H9 (cell line): ENCODE results near the gene HHLA2. TPM values are rescaled to one million over a fixed set of nuclear protein-coding genes. Genes with fewer than 3 reads are reported as not detected.

Experiments used
- DNase-seq: peaks from one replicate; pipeline ENCODE4 v3.0.0-alpha.2; 2017
- H2AFZ ChIP-seq: one replicate; pipeline ENCODE4 v1.6.1; 2013; ENCODE audit warnings: mild to moderate bottlenecking, low read length, control low read depth, moderate library complexity
- H2AK5ac ChIP-seq: 2 replicates; pipeline ENCODE4 v1.6.1; 2013; ENCODE audit warnings: low read length, control low read depth, mixed read lengths; ENCODE audit not compliant: insufficient read length
- H2BK120ac ChIP-seq: one replicate; pipeline ENCODE4 v1.6.1; 2013; ENCODE audit warnings: low read depth, mild to moderate bottlenecking, low read length, control low read depth, inconsistent platforms; ENCODE audit not compliant: poor library complexity, severe bottlenecking
- H2BK12ac ChIP-seq: 2 replicates; pipeline ENCODE4 v1.6.1; 2013; ENCODE audit warnings: low read length, control low read depth, mixed read lengths, low read depth; ENCODE audit not compliant: insufficient read length
- H2BK15ac ChIP-seq: 2 replicates; pipeline ENCODE4 v1.6.1; 2013; ENCODE audit warnings: low read depth, low read length, control low read depth
- H2BK20ac ChIP-seq: one replicate; pipeline ENCODE4 v1.6.1; 2013; ENCODE audit warnings: low read depth, mild to moderate bottlenecking, low read length, control low read depth, inconsistent platforms; ENCODE audit not compliant: poor library complexity, severe bottlenecking
- H2BK5ac ChIP-seq: 2 replicates; pipeline ENCODE4 v1.6.1; 2013; ENCODE audit warnings: low read length, control low read depth, mixed read lengths; ENCODE audit not compliant: insufficient read length
- H3K14ac ChIP-seq: 2 replicates; pipeline ENCODE4 v1.6.1; 2013; ENCODE audit warnings: low read length, control low read depth; ENCODE audit not compliant: insufficient read depth
- H3K18ac ChIP-seq: 2 replicates; pipeline ENCODE4 v1.6.1; 2013; ENCODE audit warnings: low read depth, mild to moderate bottlenecking, mixed read lengths, low read length, control low read depth; ENCODE audit not compliant: insufficient read length
- H3K23ac ChIP-seq: 2 replicates; pipeline ENCODE4 v1.6.1; 2013; ENCODE audit warnings: low read length, control low read depth, mixed read lengths, low read depth; ENCODE audit not compliant: insufficient read length
- H3K23me2 ChIP-seq: 2 replicates; pipeline ENCODE4 v1.6.1; 2013; ENCODE audit warnings: low read depth, mild to moderate bottlenecking, mixed read lengths, low read length, control low read depth; ENCODE audit not compliant: insufficient read length, poor library complexity, severe bottlenecking
- H3K27ac ChIP-seq: 2 replicates; pipeline ENCODE4 v1.5.1; 2013; ENCODE audit warnings: low read length, control low read depth, mixed read lengths, low read depth; ENCODE audit not compliant: insufficient read length
- H3K27me3 ChIP-seq: 2 replicates; pipeline ENCODE4 v1.6.1; 2013; ENCODE audit warnings: low read length, control low read depth, inconsistent platforms; ENCODE audit not compliant: insufficient read depth
- H3K4ac ChIP-seq: 2 replicates; pipeline ENCODE4 v1.6.1; 2013; ENCODE audit warnings: low read depth, mild to moderate bottlenecking, control low read depth, inconsistent platforms, low read length, moderate library complexity
- H3K4me1 ChIP-seq: 2 replicates; pipeline ENCODE4 v1.6.1; 2013; ENCODE audit warnings: low read length, control low read depth, inconsistent platforms; ENCODE audit not compliant: insufficient read depth
- H3K4me2 ChIP-seq: 2 replicates; pipeline ENCODE4 v1.6.1; 2013; ENCODE audit warnings: low read length, control low read depth, mixed read lengths; ENCODE audit not compliant: insufficient read length, insufficient read depth
- H3K56ac ChIP-seq: 2 replicates; pipeline ENCODE4 v1.6.1; 2013; ENCODE audit warnings: low read depth, mild to moderate bottlenecking, mixed read lengths, low read length, control low read depth; ENCODE audit not compliant: insufficient read length
- H3K79me1 ChIP-seq: 2 replicates; pipeline ENCODE4 v1.6.1; 2013; ENCODE audit warnings: low read depth, mild to moderate bottlenecking, moderate library complexity, low read length, control low read depth, inconsistent platforms; ENCODE audit not compliant: insufficient read depth, poor library complexity, severe bottlenecking
- H3K79me2 ChIP-seq: 2 replicates; pipeline ENCODE4 v1.6.1; 2013; ENCODE audit warnings: low read length, control low read depth, inconsistent platforms; ENCODE audit not compliant: insufficient read depth
- H3K9ac ChIP-seq: 2 replicates; pipeline ENCODE4 v1.6.1; 2013; ENCODE audit warnings: low read length, control low read depth, mixed read lengths; ENCODE audit not compliant: insufficient read length; ENCODE audit errors: extremely low read depth
- H3K9me3 ChIP-seq: one replicate; pipeline ENCODE4 v1.6.1; 2013; ENCODE audit warnings: low read depth, low read length, inconsistent platforms; ENCODE audit not compliant: control insufficient read depth
- H3T11ph ChIP-seq: one replicate; pipeline ENCODE4 v1.6.1; 2013; ENCODE audit warnings: mild to moderate bottlenecking, low read length, control low read depth, inconsistent platforms
- H4K20me1 ChIP-seq: one replicate; pipeline ENCODE4 v1.6.1; 2013; ENCODE audit not compliant: control insufficient read depth, insufficient read length, insufficient read depth
- H4K5ac ChIP-seq: 2 replicates; pipeline ENCODE4 v1.6.1; 2013; ENCODE audit warnings: low read depth, mild to moderate bottlenecking, mixed read lengths, low read length, control low read depth; ENCODE audit not compliant: insufficient read length
- H4K8ac ChIP-seq: replicated peaks from 2 replicates; pipeline ENCODE4 v1.6.1; 2013; ENCODE audit warnings: low read length, control low read depth, mixed read lengths, low read depth; ENCODE audit not compliant: insufficient read length
- H4K91ac ChIP-seq: 2 replicates; pipeline ENCODE4 v1.6.1; 2013; ENCODE audit warnings: low read depth, mild to moderate bottlenecking, moderate library complexity, mixed read lengths, low read length, control low read depth; ENCODE audit not compliant: insufficient read length
- H3K27ac Mint-ChIP-seq, 3 experiments: 2 replicates in 2 of 3; 3 replicates in 1 of 3; pipeline ENCODE4 v1.8.0; 2020 to 2021; ENCODE audit warnings: mixed read lengths in 3 of 3, mild to moderate bottlenecking in 1 of 3, moderate library complexity in 1 of 3
- H3K27me3 Mint-ChIP-seq: 2 replicates; pipeline ENCODE4 v1.8.0; 2021; ENCODE audit warnings: low read depth, mild to moderate bottlenecking, moderate library complexity, mixed read lengths
- H3K36me3 Mint-ChIP-seq, 3 experiments: 2 replicates in 2 of 3; 3 replicates in 1 of 3; pipeline ENCODE4 v1.8.0; 2020 to 2021; ENCODE audit warnings: low read depth in 3 of 3, mixed read lengths in 3 of 3; ENCODE audit not compliant: insufficient read depth in 1 of 3
- H3K4me1 Mint-ChIP-seq, 2 experiments: 2 replicates each; pipeline ENCODE4 v1.8.0; 2020; ENCODE audit warnings: mixed read lengths in 2 of 2
- H3K4me3 Mint-ChIP-seq, 2 experiments: 2 replicates in 1 of 2; 3 replicates in 1 of 2; pipeline ENCODE4 v1.8.0; 2020 to 2021; ENCODE audit warnings: mild to moderate bottlenecking in 2 of 2, mixed read lengths in 2 of 2, moderate library complexity in 1 of 2
- H3K9me3 Mint-ChIP-seq, 2 experiments: 2 replicates in 1 of 2; 3 replicates in 1 of 2; pipeline ENCODE4 v1.8.0; 2020; ENCODE audit warnings: mild to moderate bottlenecking in 2 of 2, mixed read lengths in 2 of 2, moderate library complexity in 1 of 2
- WGBS: extraction: QIAGEN DNeasy Blood & Tissue Kit; methylation state at CpG from one replicate; pipeline ENCODE4 v1.1.7; 2013; ENCODE audit warnings: missing lambda C conversion rate, low lambda C conversion rate, mixed read lengths; ENCODE audit not compliant: insufficient read length; ENCODE audit errors: extremely low coverage; 5-methylcytosine and 5-hydroxymethylcytosine counted together
- long read RNA-seq: library from polyadenylated mRNA; unstranded; transcript quantifications from one replicate; pipeline ENCODE4 v2.0.0, GENCODE V29; 2020
- total RNA-seq: library from RNA; stranded (reverse); gene quantifications from 2 replicates; pipeline ENCODE4 v1.2.1, GENCODE V29; 2021
- TF ChIP-seq, protein P1 (sequence below): fragments of 200-600 bp; sonication (generic); conservative IDR thresholded peaks from 3 replicates; pipeline ENCODE4 v1.8.0; 2021; ENCODE audit warnings: antibody characterized with exemption, mild to moderate bottlenecking

The HHLA2 gene, protein sequence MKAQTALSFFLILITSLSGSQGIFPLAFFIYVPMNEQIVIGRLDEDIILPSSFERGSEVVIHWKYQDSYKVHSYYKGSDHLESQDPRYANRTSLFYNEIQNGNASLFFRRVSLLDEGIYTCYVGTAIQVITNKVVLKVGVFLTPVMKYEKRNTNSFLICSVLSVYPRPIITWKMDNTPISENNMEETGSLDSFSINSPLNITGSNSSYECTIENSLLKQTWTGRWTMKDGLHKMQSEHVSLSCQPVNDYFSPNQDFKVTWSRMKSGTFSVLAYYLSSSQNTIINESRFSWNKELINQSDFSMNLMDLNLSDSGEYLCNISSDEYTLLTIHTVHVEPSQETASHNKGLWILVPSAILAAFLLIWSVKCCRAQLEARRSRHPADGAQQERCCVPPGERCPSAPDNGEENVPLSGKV
- total RNA-seq = not detected in 2 replicates
- long read RNA-seq = 0 reads

DNA sequence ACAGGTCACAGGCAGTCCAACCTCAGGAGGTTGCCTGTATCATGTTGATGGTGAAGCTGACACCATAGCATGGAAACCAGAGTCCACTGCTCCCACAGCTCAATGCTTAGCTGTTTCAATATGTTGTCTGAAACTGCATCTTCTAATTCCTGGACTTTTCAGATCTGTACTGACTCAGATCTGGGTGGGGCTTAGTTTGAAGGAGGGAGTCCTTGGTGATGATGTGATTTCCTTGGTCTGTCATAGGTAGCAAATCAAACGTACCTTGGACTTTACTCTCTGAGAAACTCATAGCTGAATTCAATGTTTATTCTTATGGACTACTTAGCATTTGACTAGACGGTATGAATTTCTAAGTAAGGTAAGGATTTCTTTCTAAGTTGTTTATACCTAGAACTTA is at the start of gene HHLA2:
Gene HHLA2 (plus strand): TSS at position 310 of the 400 bp plus-strand sequence. CDS start 55,266 bp downstream, outside the sequence.
- Histone ChIP-seq H3K23ac (no peak within 1 kb of the TSS), H3K56ac (no peak within 1 kb of the TSS), H3K27me3 (no peaks in the 10 kb centered on the region), H3T11ph (no peak within 1 kb of the TSS), H2BK120ac (no peak within 1 kb of the TSS), H3K23me2 (no peaks in the 10 kb centered on the region), H4K20me1 (no peaks in the 10 kb centered on the region), H3K79me1 (no peaks in the 10 kb centered on the region), H4K5ac (no peak within 1 kb of the TSS), H3K18ac (no peak within 1 kb of the TSS), H3K14ac (no peak within 1 kb of the TSS), H4K91ac (no peak within 1 kb of the TSS), H2AFZ (no peak within 1 kb of the TSS), H2BK5ac (no peak within 1 kb of the TSS), H3K4me2 (no peak within 1 kb of the TSS), H4K8ac (no peak within 1 kb of the TSS), H3K4ac (no peak within 1 kb of the TSS), H3K27ac (peak within 1 kb of the TSS; percentile 16), H2BK20ac (no peak within 1 kb of the TSS), H2AK5ac (no peak within 1 kb of the TSS), H3K4me1 (no peaks in the 10 kb centered on the region), H3K9ac (no peak within 1 kb of the TSS), H3K79me2 (no peaks in the 10 kb centered on the region), H2BK15ac (no peak within 1 kb of the TSS), H3K9me3 (no peaks in the 10 kb centered on the region), H2BK12ac (no peak within 1 kb of the TSS)
- H3K36me3 Mint-ChIP-seq = peaks cover 0 to 5% (median 0%) of the 10 kb centered on the region in 3 experiments; a peak in 2 of 7 replicates
- no peak within 1 kb of the TSS for H3K27ac Mint-ChIP-seq
- TF ChIP-seq, protein P1, sequence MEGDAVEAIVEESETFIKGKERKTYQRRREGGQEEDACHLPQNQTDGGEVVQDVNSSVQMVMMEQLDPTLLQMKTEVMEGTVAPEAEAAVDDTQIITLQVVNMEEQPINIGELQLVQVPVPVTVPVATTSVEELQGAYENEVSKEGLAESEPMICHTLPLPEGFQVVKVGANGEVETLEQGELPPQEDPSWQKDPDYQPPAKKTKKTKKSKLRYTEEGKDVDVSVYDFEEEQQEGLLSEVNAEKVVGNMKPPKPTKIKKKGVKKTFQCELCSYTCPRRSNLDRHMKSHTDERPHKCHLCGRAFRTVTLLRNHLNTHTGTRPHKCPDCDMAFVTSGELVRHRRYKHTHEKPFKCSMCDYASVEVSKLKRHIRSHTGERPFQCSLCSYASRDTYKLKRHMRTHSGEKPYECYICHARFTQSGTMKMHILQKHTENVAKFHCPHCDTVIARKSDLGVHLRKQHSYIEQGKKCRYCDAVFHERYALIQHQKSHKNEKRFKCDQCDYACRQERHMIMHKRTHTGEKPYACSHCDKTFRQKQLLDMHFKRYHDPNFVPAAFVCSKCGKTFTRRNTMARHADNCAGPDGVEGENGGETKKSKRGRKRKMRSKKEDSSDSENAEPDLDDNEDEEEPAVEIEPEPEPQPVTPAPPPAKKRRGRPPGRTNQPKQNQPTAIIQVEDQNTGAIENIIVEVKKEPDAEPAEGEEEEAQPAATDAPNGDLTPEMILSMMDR = no peak
- H3K9me3 Mint-ChIP-seq = peaks cover 0 to under 1% of the 10 kb centered on the region in 2 experiments; a peak in 2 of 5 replicates
- DNase-seq = no peak
- no CpG with 5 or more reads among the region's 2 CpGs for WGBS
- peaks cover 7 to 15% of the 10 kb centered on the region in 2 experiments for H3K4me1 Mint-ChIP-seq
- 0 out of 2 replicates have a peak, but pooled peaks cover 2% of the 10 kb centered on the region for H3K27me3 Mint-ChIP-seq
- no peak within 1 kb of the TSS for H3K4me3 Mint-ChIP-seq
